ENCODE measurements around the gene TPCN1.
A peak's percentile ranks its signal among the peaks of the same experiment; 100 is the strongest.

- TF ChIP-seq MAX (CRISPR knock-in tag; IDR thresholded peaks at IDR 0.05) (0 out of 2 replicates have a peak, but pooled peaks have one; percentile 15), CTCF (IDR thresholded peaks at IDR 0.05) (no peak), ELF4 (CRISPR knock-in tag; IDR thresholded peaks at IDR 0.05; ENCODE audit: low read depth) (no peak), HMGA2 (CRISPR knock-in tag; IDR thresholded peaks at IDR 0.05) (no peak), SMAD3 (CRISPR knock-in tag; IDR thresholded peaks at IDR 0.05; ENCODE audit: borderline replicate concordance) (no peak), E2F4 (CRISPR knock-in tag; IDR thresholded peaks at IDR 0.05; ENCODE audit: borderline replicate concordance, low read depth) (no peak)
These were observed 77.7 kb downstream of the TPCN1 start for GRCh38 chr12:113298861-113299545.
